GM12891 (cell line): ENCODE data around the gene KLF16.
A peak's percentile ranks its signal among the peaks of the same experiment; 100 is the strongest.

Source experiments
- DNase-seq: peaks from one replicate; pipeline ENCODE4 v3.0.0; 2011; ENCODE audit warnings: low spot score; ENCODE audit not compliant: insufficient read length
- FAIRE-seq: peaks from 2 replicates; lab custom pipeline; 2011; peaks lifted over from hg19 to GRCh38; lab: Jason Lieb, UNC
- PAX5 ChIP-seq: IDR thresholded peaks from 2 replicates; pipeline ENCODE4 v1.6.1; 2011; ENCODE audit warnings: low read length, moderate library complexity, mild to moderate bottlenecking; ENCODE audit not compliant: insufficient read depth, severe bottlenecking
- POLR2A ChIP-seq: IDR thresholded peaks from 2 replicates; pipeline ENCODE4 v1.6.1; 2011; ENCODE audit warnings: low read depth, low read length, control low read depth
- POLR2AphosphoS5 ChIP-seq: IDR thresholded peaks from 2 replicates; pipeline ENCODE4 v1.6.1; 2011; ENCODE audit warnings: low read depth, low read length, control low read depth
- POU2F2 ChIP-seq: IDR thresholded peaks from 2 replicates; pipeline ENCODE4 v1.6.1; 2011; ENCODE audit warnings: low read depth, mild to moderate bottlenecking, control low read depth, low read length, moderate library complexity
- SPI1 ChIP-seq: IDR thresholded peaks from 2 replicates; pipeline ENCODE4 v1.6.1; 2011; ENCODE audit warnings: low read depth, low read length, control low read depth
- TAF1 ChIP-seq: IDR thresholded peaks from 2 replicates; pipeline ENCODE4 v1.6.1; 2011; ENCODE audit warnings: low read depth, low read length, control low read depth

The KLF16 gene

GRCh38 chr19:1854542-1855039 lies 8.8 kb downstream of the KLF16 start:
- TF ChIP-seq POLR2A (no peak), SPI1 (no peak), PAX5 (no peak), POU2F2 (no peak), TAF1 (no peak)
- FAIRE-seq (no peak), DNase-seq (no peak)

- DNase-seq: no peak
- no peak for TF ChIP-seq POLR2A
- TF ChIP-seq TAF1: no peak
- no peak for TF ChIP-seq POLR2AphosphoS5
- TF ChIP-seq SPI1: no peak
- no peak for TF ChIP-seq POU2F2
- no peak for TF ChIP-seq PAX5
These were observed 9.3 kb downstream of the KLF16 start for GRCh38 chr19:1854039-1854541.

DNA sequence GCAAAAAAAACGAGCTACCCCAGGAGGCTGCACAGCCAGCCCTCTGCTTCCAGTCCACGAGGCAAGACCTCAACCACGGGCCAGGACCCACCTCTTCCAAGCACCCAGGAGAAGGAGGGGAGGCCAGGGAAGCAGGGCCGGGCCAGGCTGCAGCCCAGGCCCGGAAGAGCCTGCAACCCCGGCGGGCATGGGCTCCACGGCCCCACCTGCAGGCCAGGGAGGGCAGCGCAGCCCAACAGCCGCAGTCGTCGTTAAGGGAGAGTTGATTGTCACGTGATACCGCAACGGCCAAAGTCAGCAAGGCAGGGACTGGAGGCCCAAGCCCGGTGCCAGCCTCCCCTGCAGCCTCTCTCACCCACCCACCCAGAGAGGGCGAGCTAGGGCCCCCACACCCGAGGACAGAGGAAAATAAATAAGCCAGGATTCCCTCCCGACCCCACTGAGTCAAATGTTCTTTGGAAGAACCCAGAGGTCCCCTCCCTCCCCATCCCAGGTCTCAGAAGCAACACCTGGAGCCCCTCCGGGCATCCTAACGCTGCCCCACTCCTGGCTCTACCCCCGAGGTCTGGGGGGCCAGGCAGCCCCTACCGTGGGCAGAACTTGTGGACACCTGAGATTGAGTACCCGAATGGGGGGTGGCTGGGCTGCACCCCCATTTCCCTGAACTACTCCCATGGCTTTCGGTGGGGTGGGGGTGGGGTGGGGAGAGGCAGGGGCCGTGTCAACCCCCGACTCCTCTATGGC lies 9.9 kb downstream of the KLF16 start:
- DNase-seq (peak; percentile 88), FAIRE-seq (peak; percentile 99)
- TF ChIP-seq POU2F2: peak; percentile 11; the same call in 1 of the 2 replicates
- TF ChIP-seq PAX5: no peak

More at GRCh38 chr19:1854039-1854541, 9.3 kb downstream of the KLF16 start:
- FAIRE-seq: no peak

- FAIRE-seq: no peak
- TF ChIP-seq TAF1 (no peak), POLR2AphosphoS5 (no peak), POU2F2 (no peak), POLR2A (no peak), SPI1 (no peak), PAX5 (no peak)
- no peak for DNase-seq
These were observed 10.7 kb downstream of the KLF16 start for GRCh38 chr19:1852581-1853128.

DNA sequence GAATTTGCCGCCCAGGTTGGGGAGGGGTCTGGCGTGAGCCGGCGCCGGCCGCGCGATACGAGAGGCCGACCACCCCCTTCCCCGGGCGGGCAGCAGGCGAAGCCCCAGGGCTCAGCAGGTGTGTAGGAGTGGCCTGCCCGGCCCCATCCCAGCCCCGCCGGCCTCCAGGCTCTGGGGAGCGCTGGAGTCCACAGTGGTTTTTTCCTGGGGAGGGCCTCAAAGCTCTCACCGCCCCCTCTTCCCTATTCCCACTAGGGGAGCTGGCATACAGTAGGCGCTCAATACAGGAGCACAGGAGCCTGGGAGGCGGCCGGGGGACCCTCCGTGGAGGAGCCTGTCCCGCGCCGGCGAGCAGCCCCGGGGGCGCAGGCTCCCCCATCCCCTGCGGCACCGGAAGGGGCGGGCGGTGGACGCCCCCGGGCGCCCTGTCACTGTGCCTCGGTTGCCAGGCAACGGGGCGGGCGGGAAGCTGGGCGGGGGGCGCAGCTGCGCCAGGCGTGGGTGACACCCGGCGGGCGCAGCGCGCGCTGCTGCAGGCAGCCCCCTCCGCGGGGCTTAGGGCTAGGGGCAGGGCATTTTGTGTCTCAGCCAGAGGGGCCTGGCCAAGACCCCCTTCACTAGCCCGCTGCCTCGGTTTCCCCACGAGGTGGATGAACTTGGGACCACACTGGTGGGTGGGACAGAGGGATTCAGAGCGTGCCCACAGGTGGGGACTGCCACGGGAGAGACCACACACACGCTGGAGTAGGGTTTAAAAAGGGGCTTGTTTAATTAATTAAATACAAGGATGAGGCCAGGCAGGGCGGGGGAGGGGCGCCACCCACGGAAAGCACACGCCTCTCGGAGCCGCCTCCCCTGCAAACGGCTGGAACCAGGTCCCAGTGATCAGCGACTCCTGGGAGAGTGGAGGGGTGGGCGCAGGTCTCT lies 11.5 kb downstream of the KLF16 start:
- TF ChIP-seq PAX5 (no peak), POLR2A (no peak)
- FAIRE-seq (peak; percentile 47), DNase-seq (no peak)

GRCh38 chr19:1850809-1851653 lies 12.3 kb downstream of the KLF16 start:
- FAIRE-seq: peak; percentile 40
- TF ChIP-seq POU2F2 (no peak), PAX5 (no peak), SPI1 (no peak), POLR2A (no peak), POLR2AphosphoS5 (no peak), TAF1 (no peak)

DNA sequence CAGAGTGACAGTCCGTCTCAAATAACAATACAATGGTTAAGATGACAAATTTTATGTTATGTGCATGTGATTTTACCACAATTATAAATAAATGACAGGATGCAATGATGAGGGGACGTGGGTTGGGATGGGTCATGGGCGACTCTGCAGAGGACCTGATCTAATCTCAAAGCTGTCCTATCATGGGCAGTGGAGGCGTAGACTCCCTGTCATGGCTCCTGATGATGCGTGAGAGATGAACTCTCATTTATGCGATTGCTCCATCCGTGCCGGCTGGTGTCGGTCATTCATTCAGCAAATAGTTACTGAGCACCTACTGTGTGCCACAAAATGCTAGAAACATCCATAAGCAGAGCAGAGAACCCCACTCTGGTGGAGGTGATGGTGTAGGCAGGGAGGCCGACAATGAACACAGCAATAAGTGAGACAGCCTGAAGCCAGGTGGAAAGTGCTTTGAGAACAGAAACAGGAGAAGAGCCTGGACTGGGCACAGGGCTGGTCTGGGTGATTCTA lies 13.4 kb downstream of the KLF16 start:
- no peak for TF ChIP-seq POLR2A
- no peak for TF ChIP-seq POLR2AphosphoS5
- no peak for TF ChIP-seq POU2F2
- no peak for TF ChIP-seq SPI1
- TF ChIP-seq PAX5: no peak
- FAIRE-seq: no peak

More at GRCh38 chr19:1850809-1851653, 12.3 kb downstream of the KLF16 start:
- no peak for DNase-seq

GRCh38 chr19:1849132-1849474 lies 14.3 kb downstream of the KLF16 start:
- no peak for TF ChIP-seq PAX5
- no peak for TF ChIP-seq POU2F2
- no peak for TF ChIP-seq POLR2A
- no peak for TF ChIP-seq SPI1
- TF ChIP-seq TAF1: no peak
- no peak for FAIRE-seq
- DNase-seq: no peak

More for the DNA sequence above, 13.4 kb downstream of the KLF16 start:
- DNase-seq: no peak

DNA sequence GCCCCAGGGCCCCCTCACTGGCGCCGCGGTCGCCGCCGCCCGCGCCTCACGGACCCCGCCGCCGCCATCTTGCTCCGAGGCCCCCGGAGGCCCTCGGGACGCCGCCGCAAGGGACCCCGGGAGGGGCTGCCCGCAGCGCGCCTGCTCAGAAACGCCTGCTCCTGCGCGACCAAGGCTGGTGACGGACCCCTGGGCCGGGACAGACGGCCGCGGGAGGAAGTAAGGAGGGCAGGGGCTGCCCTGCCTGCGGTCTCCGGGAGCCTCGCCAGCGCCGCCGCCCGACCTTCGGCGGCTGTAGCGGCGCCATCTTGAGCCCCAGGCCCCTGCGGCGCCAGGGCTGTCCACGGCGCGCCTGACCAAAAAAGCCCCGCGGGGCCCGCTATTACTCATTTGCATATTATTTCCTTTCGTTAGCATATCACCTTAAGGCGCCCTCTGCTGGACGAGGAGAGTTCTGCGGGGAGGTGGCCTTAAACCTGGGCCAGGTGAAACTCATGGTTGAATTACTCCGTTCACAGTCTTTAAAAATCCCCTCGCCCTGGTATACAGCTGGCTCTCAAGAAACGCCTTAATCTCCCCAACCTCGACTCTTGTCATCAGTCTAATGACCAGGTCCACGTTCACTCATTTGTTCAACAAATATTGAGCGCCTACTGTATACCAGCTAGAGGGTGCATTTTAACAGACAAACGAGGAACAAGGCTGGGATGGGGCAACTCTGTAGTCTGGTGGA lies 14.8 kb downstream of the KLF16 start, which contains the start of gene REXO1:
Gene REXO1 (minus strand): TSS at position 85 of the 733 bp plus-strand sequence. CDS start 125 bp downstream, outside the sequence.
- DNase-seq: peak; percentile 93
- FAIRE-seq: peak; percentile 94
- no peak for TF ChIP-seq SPI1
- TF ChIP-seq TAF1: peak; percentile 96
- TF ChIP-seq POLR2AphosphoS5: peak; percentile 86
- peak; percentile 98; the same call in 1 of the 2 replicates for TF ChIP-seq POU2F2
- TF ChIP-seq POLR2A: peak; percentile 80
- TF ChIP-seq PAX5: no peak
